Spleen (tissue), 11 donors: ENCODE results near the gene PNLDC1. TPM values are rescaled to one million over a fixed set of nuclear protein-coding genes. Genes with fewer than 3 reads are reported as not detected.

ENCODE experiments used
- DNase-seq: peaks from one replicate; pipeline ENCODE4 v3.0.0-alpha.2; 2020
- H3K27ac ChIP-seq, 8 donors: fragments of 200-600 bp; sonication (generic) in 7 of 8; 1 replicate in 4 of 8; 2 replicates in 4 of 8; pipeline versions ENCODE4 v1.5.0 to v1.8.0; 2016 to 2021; ENCODE audit warnings: inconsistent platforms in 4 of 8, mild to moderate bottlenecking in 4 of 8, moderate library complexity in 1 of 8
- H3K27me3 ChIP-seq, 7 donors: fragments of 200-600 bp; sonication (generic) in 6 of 7; replicated peaks in 1 of 7; 1 replicate in 4 of 7; 2 replicates in 3 of 7; pipeline versions ENCODE4 v1.5.0 to v1.8.0; 2016 to 2021; ENCODE audit warnings: inconsistent platforms in 3 of 7, mild to moderate bottlenecking in 1 of 7
- H3K36me3 ChIP-seq, 6 donors: fragments of 200-600 bp; sonication (generic) in 5 of 6; 1 replicate in 4 of 6; 2 replicates in 2 of 6; pipeline versions ENCODE4 v1.5.0 to v1.8.0; 2016 to 2021; ENCODE audit warnings: inconsistent platforms in 2 of 6
- H3K4me1 ChIP-seq, 6 donors: fragments of 200-600 bp; sonication (generic) in 5 of 6; 1 replicate in 3 of 6; 2 replicates in 3 of 6; pipeline versions ENCODE4 v1.5.0 to v1.8.0; 2016 to 2021; ENCODE audit warnings: inconsistent platforms in 3 of 6
- H3K4me3 ChIP-seq, 8 donors: fragments of 200-600 bp; sonication (generic) in 7 of 8; 1 replicate in 4 of 8; 2 replicates in 4 of 8; pipeline versions ENCODE4 v1.5.0 to v1.8.0; 2016 to 2021; ENCODE audit warnings: inconsistent platforms in 4 of 8, mild to moderate bottlenecking in 4 of 8, moderate library complexity in 2 of 8
- H3K9me3 ChIP-seq, 8 donors: fragments of 200-600 bp; sonication (generic) in 7 of 8; 1 replicate in 4 of 8; 2 replicates in 4 of 8; pipeline versions ENCODE4 v1.5.0 to v1.8.0; 2016 to 2021; ENCODE audit warnings: inconsistent platforms in 4 of 8
- CTCF ChIP-seq, 11 experiments: fragments of 200-600 bp in 7 of 11; fragments of 450-650 bp in 4 of 11; sonication (generic) in 4 of 11; IDR thresholded peaks in 8 of 11; conservative IDR thresholded peaks in 3 of 11; 1 replicate in 7 of 11; 2 replicates in 4 of 11; pipeline versions ENCODE4 v1.4.0 to v1.8.0; 2016 to 2021; ENCODE audit warnings: antibody characterized with exemption in 11 of 11, inconsistent platforms in 4 of 11, mild to moderate bottlenecking in 1 of 11
- POLR2A ChIP-seq, 3 donors: fragments of 450-650 bp; IDR thresholded peaks; one replicate each; pipeline ENCODE4 v1.5.1; 2017; ENCODE audit warnings: antibody characterized with exemption in 3 of 3, mild to moderate bottlenecking in 1 of 3
- POLR2AphosphoS5 ChIP-seq, 3 donors: sonication (generic); formaldehyde crosslinking; IDR thresholded peaks; one replicate each; pipeline ENCODE4 v1.5.1; 2017; ENCODE audit warnings: antibody characterized with exemption in 3 of 3
- WGBS, 5 donors: extraction: QIAGEN DNeasy Blood & Tissue Kit in 3 of 5; methylation state at CpG; one replicate each; pipeline versions ENCODE4 v1.1.5 to v1.1.7; 2013 to 2018; 5-methylcytosine and 5-hydroxymethylcytosine counted together
- intact Hi-C: fragments of 100-400 bp; cut with DNase I; formaldehyde crosslinking; loops from one replicate; pipeline ENCODE4 v1.15.0; 2023; ENCODE audit warnings: low total_unique reads
- polyA plus RNA-seq, 3 donors: library from polyadenylated mRNA; stranded (reverse); fragments of 200-250 nt; gene quantifications; one replicate each; pipeline ENCODE4 v1.2.1, GENCODE V29; 2013
- total RNA-seq, 7 donors: library from RNA; depleted of rRNA in 3 of 7; stranded (reverse); fragments of >200 nt in 3 of 7; fragmentation: NEBNext Ultra II Directional in 4 of 7; extraction: Animal tissue kit (Norgen Biotek cat#: 25700) in 4 of 7; gene quantifications; one replicate each; pipeline versions ENCODE4 v1.1.0 to v1.2.1, GENCODE V29; 2016 to 2021
- donor health status: healthy with polysubstance abuse.
- donor health status: DM: no; HTN: no; CAD: no; lungs with moderate emphysema.
- donor health status: DM: no; HTN: no; CAD: no.
- donor health status: Bipolar disorder and iron deficiency.
- donor health status: healthy.
- donor health status: DM: no; HTN: no; CAD: no.
- donor health status: DM: yes; HTN: yes; CAD: no.

PNLDC1 gene
- total and polyA plus RNA-seq, 10 donors: 0.11 to 1.2 (median 0.32) TPM; not detected in 6

GRCh38 chr6:159759645-159760044, 40.4 kb upstream of the PNLDC1 start:
- intact Hi-C loops: loop anchor here (5.0 kb wide), 1 partner anchor 32 kb away; the partner anchor contains the start of gene WTAP
- Histone ChIP-seq H3K36me3 (peaks cover 0 to 55% (median 30%) of the 10 kb centered on the region in 6 donors), H3K27ac (peak overlapping the region in 3 of 8 donors; percentile 6 to 99 (median 96)), H3K27me3 (no peaks in the 10 kb centered on the region), H3K9me3 (no peaks in the 10 kb centered on the region), H3K4me1 (peaks cover 0 to 39% (median 22%) of the 10 kb centered on the region in 6 donors), H3K4me3 (no peak overlapping the region)
- 11 to 74% (median 66%) methylated on average over 1 to 2 of the region's 2 CpGs; no CpG with 5 or more reads in 1 of the 5 donors for WGBS, 5 donors
- no peak for TF ChIP-seq POLR2AphosphoS5 (IDR thresholded peaks at IDR 0.05)
- no peak for TF ChIP-seq POLR2A (IDR thresholded peaks at IDR 0.05)
- no peak for TF ChIP-seq CTCF (IDR thresholded peaks at IDR 0.05 in 8 of 11, conservative IDR thresholded peaks at IDR 0.05 in 3 of 11)
- DNase-seq: no peak

DNA sequence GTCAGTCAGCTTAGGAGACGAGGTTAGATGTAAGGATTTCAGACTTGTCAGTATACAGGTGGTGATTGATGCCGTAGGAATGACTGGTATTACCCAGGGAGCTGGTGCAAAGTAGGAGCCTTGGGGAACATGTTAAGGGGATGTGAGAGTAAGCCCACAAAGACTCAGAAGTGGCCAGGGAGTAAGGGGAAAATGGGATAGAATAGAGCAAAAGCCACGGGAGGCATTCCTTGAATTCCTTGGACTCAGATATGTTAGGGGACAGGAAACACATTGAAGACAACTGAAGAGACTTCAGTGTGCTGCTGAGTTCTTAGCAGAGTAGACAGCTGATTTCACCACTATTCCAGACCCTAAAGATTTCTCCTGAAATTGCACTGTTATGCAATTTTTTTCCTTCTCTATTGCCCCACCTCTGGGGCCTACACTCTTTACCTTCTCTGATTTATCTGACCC, 39.4 kb upstream of the PNLDC1 start:
- H3K4me3 ChIP-seq: peak overlapping the region in 4 of 8 donors; percentile 72 to 99 (median 86)
- no peak for DNase-seq
- WGBS, 5 donors: 59 to 75% (median 66%) methylated on average over 3 of the region's 3 CpGs
- peaks cover 0 to 55% (median 22%) of the 10 kb centered on the region in 6 donors for H3K36me3 ChIP-seq
- H3K27me3 ChIP-seq: no peaks in the 10 kb centered on the region
- no peak for TF ChIP-seq POLR2AphosphoS5 (IDR thresholded peaks at IDR 0.05)
- no peak for TF ChIP-seq POLR2A (IDR thresholded peaks at IDR 0.05)
- no peak for TF ChIP-seq CTCF (IDR thresholded peaks at IDR 0.05 in 8 of 11, conservative IDR thresholded peaks at IDR 0.05 in 3 of 11)
- peaks cover 0 to 39% (median 22%) of the 10 kb centered on the region in 6 donors for H3K4me1 ChIP-seq
- intact Hi-C loops: loop anchor here (5.0 kb wide), 1 partner anchor 33 kb away; the partner anchor contains the start of gene WTAP
- H3K27ac ChIP-seq: peak overlapping the region in 7 of 8 donors; percentile 96 to 99 (median 98)
- H3K9me3 ChIP-seq: no peaks in the 10 kb centered on the region

- DNase-seq: peak; percentile 89
- 3 to 14% (median 11%) methylated on average over 32 to 45 of the region's 45 CpGs for WGBS, 5 donors
- peak overlapping the region; percentile 96 to 99 (median 98) for H3K27ac ChIP-seq
- no peaks in the 10 kb centered on the region for H3K9me3 ChIP-seq
- H3K4me1 ChIP-seq: peaks cover 0 to 39% (median 22%) of the 10 kb centered on the region in 6 donors
- TF ChIP-seq POLR2A (IDR thresholded peaks at IDR 0.05) (peak in 1 of 3 donors; percentile 10), POLR2AphosphoS5 (IDR thresholded peaks at IDR 0.05) (no peak), CTCF (IDR thresholded peaks at IDR 0.05 in 8 of 11, conservative IDR thresholded peaks at IDR 0.05 in 3 of 11) (no peak)
- peaks cover 0 to 52% (median 16%) of the 10 kb centered on the region in 6 donors for H3K36me3 ChIP-seq
- intact Hi-C loops: loop anchor here (5.0 kb wide), 1 partner anchor 34 kb away; the partner anchor contains the start of gene WTAP
- no peaks in the 10 kb centered on the region for H3K27me3 ChIP-seq
- peak overlapping the region; percentile 72 to 99 (median 94) for H3K4me3 ChIP-seq
Observed at GRCh38 chr6:159761129-159761872, 38.8 kb upstream of the PNLDC1 start.
